ENCODE data around the gene CCDC171. TPM values are rescaled to one million over a fixed set of nuclear protein-coding genes. Genes with fewer than 3 reads are reported as not detected.
"Not testable (repeated sequence)": the region's sequence is repeated elsewhere in the genome, so short reads cannot be mapped to it uniquely, and the experiment has no call there.

Gene CCDC171
- total RNA-seq, 1 donor from 2014 or later: 1.7 TPM

DNA sequence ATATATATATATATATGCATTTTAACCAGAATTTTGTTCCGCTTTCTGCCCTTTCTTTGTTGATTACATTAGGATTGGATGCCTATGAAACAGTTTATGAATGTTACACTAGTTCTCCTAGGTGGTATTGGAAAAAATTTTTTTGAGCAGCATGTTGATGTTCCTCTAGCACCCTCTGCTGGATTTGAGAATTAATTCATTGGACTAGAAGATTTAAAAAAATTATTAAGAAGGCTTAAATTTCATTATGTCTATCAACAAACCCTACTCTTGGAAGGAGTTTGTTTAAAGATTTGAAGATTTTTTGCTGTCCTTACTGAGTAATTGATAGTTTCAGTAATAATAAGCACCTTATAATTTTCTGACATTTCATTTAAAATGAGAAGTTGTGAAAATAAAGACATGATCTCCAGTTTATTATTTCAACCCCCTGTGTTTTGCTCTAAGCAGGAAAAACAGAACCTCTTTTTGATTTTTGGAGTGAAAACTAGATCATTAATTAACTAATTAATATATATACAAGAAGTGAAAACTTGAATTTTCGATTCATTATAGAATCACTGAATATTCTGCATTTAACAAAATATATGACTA lies 89.6 kb downstream of the CCDC171 start:
- Histone ChIP-seq H3K36me3 (no peaks in the 10 kb centered on the region), H3K27ac (no peak overlapping the region), H3K9me3 (no peaks in the 10 kb centered on the region), H3K27me3 (no peaks in the 10 kb centered on the region), H3K4me1 (no peaks in the 10 kb centered on the region), H3K4me3 (no peak overlapping the region)
- no peak for DNase-seq (ENCODE audit: low spot score in 2 of 2)
- intact Hi-C loops (cut with DNase I): no loop called here
- TF ChIP-seq, protein P1, sequence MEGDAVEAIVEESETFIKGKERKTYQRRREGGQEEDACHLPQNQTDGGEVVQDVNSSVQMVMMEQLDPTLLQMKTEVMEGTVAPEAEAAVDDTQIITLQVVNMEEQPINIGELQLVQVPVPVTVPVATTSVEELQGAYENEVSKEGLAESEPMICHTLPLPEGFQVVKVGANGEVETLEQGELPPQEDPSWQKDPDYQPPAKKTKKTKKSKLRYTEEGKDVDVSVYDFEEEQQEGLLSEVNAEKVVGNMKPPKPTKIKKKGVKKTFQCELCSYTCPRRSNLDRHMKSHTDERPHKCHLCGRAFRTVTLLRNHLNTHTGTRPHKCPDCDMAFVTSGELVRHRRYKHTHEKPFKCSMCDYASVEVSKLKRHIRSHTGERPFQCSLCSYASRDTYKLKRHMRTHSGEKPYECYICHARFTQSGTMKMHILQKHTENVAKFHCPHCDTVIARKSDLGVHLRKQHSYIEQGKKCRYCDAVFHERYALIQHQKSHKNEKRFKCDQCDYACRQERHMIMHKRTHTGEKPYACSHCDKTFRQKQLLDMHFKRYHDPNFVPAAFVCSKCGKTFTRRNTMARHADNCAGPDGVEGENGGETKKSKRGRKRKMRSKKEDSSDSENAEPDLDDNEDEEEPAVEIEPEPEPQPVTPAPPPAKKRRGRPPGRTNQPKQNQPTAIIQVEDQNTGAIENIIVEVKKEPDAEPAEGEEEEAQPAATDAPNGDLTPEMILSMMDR (IDR thresholded peaks at IDR 0.05): peak in 2 of 3 experiments; percentile 33 to 49

DNA sequence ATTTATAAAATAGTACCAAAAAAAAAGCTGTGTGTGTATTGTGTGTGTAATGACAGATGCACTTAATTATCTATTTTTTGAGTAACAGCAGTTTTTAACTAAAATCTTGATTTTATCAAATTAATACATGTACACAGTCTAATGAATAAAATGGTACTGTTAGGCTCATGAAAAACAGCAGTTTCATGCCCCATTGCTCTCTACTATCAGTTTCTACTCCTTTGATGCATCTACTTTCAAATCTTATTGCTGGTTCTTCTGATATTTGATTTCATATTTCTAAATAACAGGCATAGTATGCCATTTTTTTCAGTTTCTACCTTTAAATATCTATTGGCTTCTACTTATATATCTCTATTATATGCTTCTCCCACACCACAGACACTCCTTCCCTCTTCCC lies 117.4 kb downstream of the CCDC171 start:
- no peak for DNase-seq (ENCODE audit: low spot score in 2 of 2)
- H3K27ac ChIP-seq: no peak overlapping the region
- H3K36me3 ChIP-seq: no peaks in the 10 kb centered on the region
- H3K9me3 ChIP-seq: peaks cover 0 to 2% of the 10 kb centered on the region in 2 donors
- no peaks in the 10 kb centered on the region for H3K27me3 ChIP-seq
- intact Hi-C loops (cut with DNase I): no loop called here
- TF ChIP-seq, protein P1 (IDR thresholded peaks at IDR 0.05): no peak
- H3K4me1 ChIP-seq: no peaks in the 10 kb centered on the region
- no peak overlapping the region for H3K4me3 ChIP-seq

DNA sequence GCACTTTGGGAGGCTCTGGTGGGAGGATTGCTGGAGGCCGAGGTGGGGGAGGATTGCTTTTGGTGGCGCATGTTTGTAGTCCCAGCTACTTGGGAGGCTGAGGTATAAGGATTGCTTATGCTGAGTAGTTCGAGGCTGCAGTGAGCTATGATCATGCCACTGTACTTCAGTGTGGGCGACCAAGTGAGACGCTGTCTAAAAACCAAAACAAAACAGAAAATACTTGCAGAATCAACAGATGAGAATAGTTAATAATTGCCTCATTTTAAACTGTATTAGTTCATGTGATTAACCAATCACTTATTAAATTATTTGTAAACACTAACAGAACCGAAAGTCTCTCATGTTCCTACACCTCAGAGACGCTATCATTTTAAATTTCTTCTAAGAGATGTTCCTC lies 118.1 kb downstream of the CCDC171 start:
- DNase-seq (ENCODE audit: low spot score in 2 of 2): no peak
- H3K4me3 ChIP-seq: no peak overlapping the region
- no peaks in the 10 kb centered on the region for H3K27me3 ChIP-seq
- H3K36me3 ChIP-seq: no peaks in the 10 kb centered on the region
- intact Hi-C loops (cut with DNase I): no loop called here
- H3K4me1 ChIP-seq: no peaks in the 10 kb centered on the region
- TF ChIP-seq, protein P1 (IDR thresholded peaks at IDR 0.05): no peak
- H3K27ac ChIP-seq: no peak overlapping the region
- H3K9me3 ChIP-seq: peaks cover 0 to 3% of the 10 kb centered on the region in 2 donors

DNA sequence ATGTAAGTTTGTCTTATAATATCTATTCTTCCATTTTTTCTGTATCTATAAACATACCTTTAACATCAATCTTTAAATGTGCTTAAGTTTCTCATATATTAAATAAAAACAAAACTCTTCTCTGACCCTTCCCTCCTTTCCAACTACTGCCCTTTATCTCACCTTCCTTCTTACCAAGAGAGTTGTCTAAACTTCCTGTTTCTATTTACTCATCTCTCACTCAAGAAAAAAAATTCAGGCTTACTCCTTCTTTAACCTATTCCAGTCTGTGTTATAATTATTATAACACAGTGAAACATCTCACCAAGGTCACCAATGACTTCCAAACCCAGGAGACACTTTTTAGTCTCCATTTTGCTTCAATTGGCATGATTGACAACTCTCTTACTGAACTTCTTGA lies 140.9 kb downstream of the CCDC171 start:
- no peak overlapping the region for H3K27ac ChIP-seq
- H3K4me3 ChIP-seq: no peak overlapping the region
- intact Hi-C loops (cut with DNase I): no loop called here
- no peak for DNase-seq (ENCODE audit: low spot score in 2 of 2)
- no peaks in the 10 kb centered on the region for H3K4me1 ChIP-seq
- H3K27me3 ChIP-seq: no peaks in the 10 kb centered on the region
- peaks cover 0 to 1% of the 10 kb centered on the region in 2 donors for H3K9me3 ChIP-seq
- peaks cover 0 to 3% of the 10 kb centered on the region in 2 donors for H3K36me3 ChIP-seq
- TF ChIP-seq, protein P1 (IDR thresholded peaks at IDR 0.05): no peak

DNA sequence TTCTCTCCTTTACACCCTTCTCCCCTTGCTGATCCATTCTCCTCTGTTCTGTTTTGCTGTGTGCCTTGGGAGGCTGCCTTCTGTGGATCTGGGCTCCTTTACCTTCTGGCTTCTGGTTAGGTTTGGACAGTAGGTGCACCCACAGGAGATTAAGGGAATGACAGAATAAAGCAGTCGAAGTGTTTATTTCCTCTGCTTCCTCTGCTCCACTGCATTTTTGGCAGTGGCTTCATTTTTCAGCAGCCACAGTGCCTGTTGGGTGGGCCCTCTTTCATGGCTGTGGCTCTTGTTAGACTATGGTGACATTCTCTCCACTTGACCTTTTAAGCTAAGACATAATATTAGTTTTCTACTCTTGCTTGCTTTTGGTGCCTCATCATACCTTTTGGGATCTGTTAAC lies 144.1 kb downstream of the CCDC171 start:
- DNase-seq (ENCODE audit: low spot score in 2 of 2): no peak
- H3K4me3 ChIP-seq: no peak overlapping the region
- no peaks in the 10 kb centered on the region for H3K4me1 ChIP-seq
- H3K36me3 ChIP-seq: no peaks in the 10 kb centered on the region
- TF ChIP-seq, protein P1 (IDR thresholded peaks at IDR 0.05): no peak
- intact Hi-C loops (cut with DNase I): no loop called here
- H3K27ac ChIP-seq: no peak overlapping the region
- H3K27me3 ChIP-seq: no peaks in the 10 kb centered on the region
- no peaks in the 10 kb centered on the region for H3K9me3 ChIP-seq

DNA sequence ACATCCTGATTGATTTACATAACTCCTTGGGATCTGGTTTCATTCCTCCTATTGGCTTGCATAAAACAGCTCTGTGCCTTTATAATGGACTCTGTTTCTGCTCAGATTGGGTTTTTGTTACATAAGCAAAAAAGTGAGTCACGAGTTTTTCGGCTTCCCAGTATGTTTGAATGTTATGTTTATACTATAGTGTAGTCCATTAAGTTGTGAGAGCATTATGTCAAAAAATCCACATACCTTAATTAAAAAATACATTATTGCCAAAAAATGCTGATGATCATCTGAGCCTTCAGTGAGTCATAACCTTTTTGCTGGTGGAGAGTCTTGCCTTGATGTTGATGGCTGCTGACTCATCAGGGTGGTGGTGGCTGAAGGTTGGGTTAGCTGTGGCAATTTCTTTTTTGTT lies 144.6 kb downstream of the CCDC171 start:
- TF ChIP-seq, protein P1 (IDR thresholded peaks at IDR 0.05): no peak
- H3K4me3 ChIP-seq: no peak overlapping the region
- no peaks in the 10 kb centered on the region for H3K27me3 ChIP-seq
- DNase-seq (ENCODE audit: low spot score in 2 of 2): no peak
- intact Hi-C loops (cut with DNase I): no loop called here
- H3K36me3 ChIP-seq: no peaks in the 10 kb centered on the region
- H3K27ac ChIP-seq: no peak overlapping the region
- no peaks in the 10 kb centered on the region for H3K9me3 ChIP-seq
- no peaks in the 10 kb centered on the region for H3K4me1 ChIP-seq

DNA sequence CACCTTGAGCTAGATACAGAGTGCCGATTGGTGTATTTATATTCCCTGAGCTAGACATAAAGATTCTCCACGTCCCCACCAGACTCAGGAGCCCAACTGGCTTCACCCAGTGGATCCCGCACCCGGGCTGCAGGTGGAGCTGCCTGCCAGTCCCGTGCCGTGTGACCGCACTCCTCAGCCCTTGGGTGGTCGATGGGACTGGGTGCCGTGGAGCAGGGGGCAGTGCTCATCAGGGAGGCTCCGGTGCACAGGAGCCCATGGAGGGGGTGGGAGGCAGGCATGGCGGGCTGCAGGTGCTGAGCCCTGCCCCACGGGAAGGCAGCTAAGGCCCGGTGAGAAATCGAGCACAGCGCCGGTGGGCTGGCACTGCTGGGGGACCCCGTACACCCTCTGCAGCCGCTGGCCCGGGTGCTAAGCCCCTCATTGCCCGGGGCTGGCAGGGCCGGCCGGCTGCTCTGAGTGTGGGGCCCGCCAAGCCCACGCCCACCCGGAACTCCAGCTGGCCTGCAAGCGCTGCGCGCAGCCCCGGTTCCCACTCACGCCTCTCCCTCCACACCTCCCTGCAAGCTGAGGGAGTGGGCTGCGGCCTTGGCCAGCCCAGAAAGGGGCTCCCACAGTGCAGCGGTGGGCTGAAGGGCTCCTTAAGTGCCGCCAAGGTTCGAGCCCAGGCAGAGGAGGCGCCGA lies 147.2 kb downstream of the CCDC171 start:
- H3K9me3 ChIP-seq; H3K27me3 ChIP-seq; H3K4me3 ChIP-seq; H3K36me3 ChIP-seq; H3K27ac ChIP-seq; H3K4me1 ChIP-seq; intact Hi-C loops (cut with DNase I); DNase-seq (ENCODE audit: low spot score in 2 of 2): not testable (repeated sequence)
